ENCODE data around the gene UACA.

DNA sequence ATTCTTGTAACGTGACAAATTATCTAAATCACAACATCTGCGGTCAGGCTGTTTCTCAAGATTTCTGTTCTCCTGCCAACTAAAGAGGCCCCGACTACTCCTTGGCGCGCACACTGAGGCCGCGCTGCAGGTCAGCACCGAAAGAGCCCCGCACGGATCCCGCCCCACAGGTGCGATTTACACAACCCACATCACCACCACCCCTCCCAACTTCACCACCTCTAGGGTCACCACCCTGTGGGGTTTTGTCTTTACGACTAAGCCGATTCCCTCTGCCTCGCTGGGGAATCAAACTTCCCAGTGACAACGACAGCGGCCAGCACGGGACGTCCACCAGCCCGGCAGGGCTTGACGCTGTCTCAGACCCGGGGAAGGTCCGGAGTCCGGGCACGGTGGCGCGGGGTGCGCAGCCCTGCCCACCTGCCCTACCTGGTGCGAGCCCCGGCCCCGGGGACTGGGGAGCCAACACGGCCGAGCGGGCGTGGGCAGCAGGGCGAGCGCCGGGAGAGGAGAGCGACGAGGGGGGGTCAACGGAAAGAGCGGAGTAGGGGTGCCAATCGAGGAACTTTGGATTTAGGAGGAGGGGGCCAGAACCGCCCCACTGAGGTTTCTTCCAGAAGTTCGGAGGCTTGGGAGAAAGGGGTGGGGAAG is 764 bp downstream of the UACA start:
- TF ChIP-seq, protein P1, sequence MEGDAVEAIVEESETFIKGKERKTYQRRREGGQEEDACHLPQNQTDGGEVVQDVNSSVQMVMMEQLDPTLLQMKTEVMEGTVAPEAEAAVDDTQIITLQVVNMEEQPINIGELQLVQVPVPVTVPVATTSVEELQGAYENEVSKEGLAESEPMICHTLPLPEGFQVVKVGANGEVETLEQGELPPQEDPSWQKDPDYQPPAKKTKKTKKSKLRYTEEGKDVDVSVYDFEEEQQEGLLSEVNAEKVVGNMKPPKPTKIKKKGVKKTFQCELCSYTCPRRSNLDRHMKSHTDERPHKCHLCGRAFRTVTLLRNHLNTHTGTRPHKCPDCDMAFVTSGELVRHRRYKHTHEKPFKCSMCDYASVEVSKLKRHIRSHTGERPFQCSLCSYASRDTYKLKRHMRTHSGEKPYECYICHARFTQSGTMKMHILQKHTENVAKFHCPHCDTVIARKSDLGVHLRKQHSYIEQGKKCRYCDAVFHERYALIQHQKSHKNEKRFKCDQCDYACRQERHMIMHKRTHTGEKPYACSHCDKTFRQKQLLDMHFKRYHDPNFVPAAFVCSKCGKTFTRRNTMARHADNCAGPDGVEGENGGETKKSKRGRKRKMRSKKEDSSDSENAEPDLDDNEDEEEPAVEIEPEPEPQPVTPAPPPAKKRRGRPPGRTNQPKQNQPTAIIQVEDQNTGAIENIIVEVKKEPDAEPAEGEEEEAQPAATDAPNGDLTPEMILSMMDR (IDR thresholded peaks at IDR 0.05; ENCODE audit: insufficient read depth, low read length) = no peak
- TF ChIP-seq, protein P2, sequence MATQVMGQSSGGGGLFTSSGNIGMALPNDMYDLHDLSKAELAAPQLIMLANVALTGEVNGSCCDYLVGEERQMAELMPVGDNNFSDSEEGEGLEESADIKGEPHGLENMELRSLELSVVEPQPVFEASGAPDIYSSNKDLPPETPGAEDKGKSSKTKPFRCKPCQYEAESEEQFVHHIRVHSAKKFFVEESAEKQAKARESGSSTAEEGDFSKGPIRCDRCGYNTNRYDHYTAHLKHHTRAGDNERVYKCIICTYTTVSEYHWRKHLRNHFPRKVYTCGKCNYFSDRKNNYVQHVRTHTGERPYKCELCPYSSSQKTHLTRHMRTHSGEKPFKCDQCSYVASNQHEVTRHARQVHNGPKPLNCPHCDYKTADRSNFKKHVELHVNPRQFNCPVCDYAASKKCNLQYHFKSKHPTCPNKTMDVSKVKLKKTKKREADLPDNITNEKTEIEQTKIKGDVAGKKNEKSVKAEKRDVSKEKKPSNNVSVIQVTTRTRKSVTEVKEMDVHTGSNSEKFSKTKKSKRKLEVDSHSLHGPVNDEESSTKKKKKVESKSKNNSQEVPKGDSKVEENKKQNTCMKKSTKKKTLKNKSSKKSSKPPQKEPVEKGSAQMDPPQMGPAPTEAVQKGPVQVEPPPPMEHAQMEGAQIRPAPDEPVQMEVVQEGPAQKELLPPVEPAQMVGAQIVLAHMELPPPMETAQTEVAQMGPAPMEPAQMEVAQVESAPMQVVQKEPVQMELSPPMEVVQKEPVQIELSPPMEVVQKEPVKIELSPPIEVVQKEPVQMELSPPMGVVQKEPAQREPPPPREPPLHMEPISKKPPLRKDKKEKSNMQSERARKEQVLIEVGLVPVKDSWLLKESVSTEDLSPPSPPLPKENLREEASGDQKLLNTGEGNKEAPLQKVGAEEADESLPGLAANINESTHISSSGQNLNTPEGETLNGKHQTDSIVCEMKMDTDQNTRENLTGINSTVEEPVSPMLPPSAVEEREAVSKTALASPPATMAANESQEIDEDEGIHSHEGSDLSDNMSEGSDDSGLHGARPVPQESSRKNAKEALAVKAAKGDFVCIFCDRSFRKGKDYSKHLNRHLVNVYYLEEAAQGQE (IDR thresholded peaks at IDR 0.05; ENCODE audit: insufficient replicate concordance, low read depth) = no peak
- TF ChIP-seq SPI1 (IDR thresholded peaks at IDR 0.05; ENCODE audit: borderline replicate concordance, low read depth) (no peak), POLR2AphosphoS5 (IDR thresholded peaks at IDR 0.05; ENCODE audit: low read depth) (no peak)
